Stimulated activated CD4-positive, alpha-beta T cell treated with anti-CD3 and anti-CD28 coated beads, Interleukin-2, amount 100 ng/mL, for 48 hours (primary cell): ENCODE data around the gene MAP2K3.

Experiments used
- DNase-seq, 2 donors: peaks; one replicate each; pipeline ENCODE4 v3.0.0-alpha.2; 2020

The MAP2K3 gene

GRCh38 chr17:21284319-21285163 is at the start of gene MAP2K3:
MAP2K3 (plus strand) TSS chr17:21284711; CDS start chr17:21284921, 210 bp downstream.
- peak; percentile 96 to 97 for DNase-seq

GRCh38 chr17:21235921-21236320 is 48.6 kb upstream of the MAP2K3 start:
- DNase-seq = no peak

GRCh38 chr17:21239680-21240368 is 44.7 kb upstream of the MAP2K3 start:
- no peak for DNase-seq

GRCh38 chr17:21240369-21241055 is 44.0 kb upstream of the MAP2K3 start:
- no peak for DNase-seq

- no peak for DNase-seq
Measured at GRCh38 chr17:21241564-21241963, 42.9 kb upstream of the MAP2K3 start.

GRCh38 chr17:21242026-21242697 is 42.3 kb upstream of the MAP2K3 start:
- DNase-seq = no peak

GRCh38 chr17:21242780-21243515 is 41.6 kb upstream of the MAP2K3 start:
- DNase-seq = no peak

- no peak for DNase-seq
Measured at GRCh38 chr17:21243516-21244303, 40.8 kb upstream of the MAP2K3 start.

GRCh38 chr17:21245639-21246084 is 38.8 kb upstream of the MAP2K3 start:
- DNase-seq = no peak

GRCh38 chr17:21246698-21247097 is 37.8 kb upstream of the MAP2K3 start:
- DNase-seq = no peak

GRCh38 chr17:21247552-21248258 is 36.8 kb upstream of the MAP2K3 start:
- no peak for DNase-seq

GRCh38 chr17:21248500-21248899 is 36.0 kb upstream of the MAP2K3 start:
- DNase-seq = no peak

GRCh38 chr17:21249086-21249795 is 35.3 kb upstream of the MAP2K3 start:
- no peak for DNase-seq

GRCh38 chr17:21249920-21250703 is 34.4 kb upstream of the MAP2K3 start:
- no peak for DNase-seq

- no peak for DNase-seq
Measured at GRCh38 chr17:21250854-21251253, 33.7 kb upstream of the MAP2K3 start.

GRCh38 chr17:21251337-21252010 is 33.0 kb upstream of the MAP2K3 start:
- no peak for DNase-seq

- no peak for DNase-seq
Measured at GRCh38 chr17:21252289-21252795, 32.2 kb upstream of the MAP2K3 start.
